DMS 273 treated with DMSO at 0.1 percent for 48 hours (cell line): ENCODE measurements around the gene IFTAP.
"Not testable (repeated sequence)": the region's sequence is repeated elsewhere in the genome, so short reads cannot be mapped to it uniquely, and the experiment has no call there.

Experiments
- DNase-seq: peaks from one replicate; lab custom pipeline; 2025; lab: John Stamatoyannopoulos, UW

IFTAP gene

GRCh38 chr11:36638556-36638955 is 44.3 kb downstream of the IFTAP start:
- no peak for DNase-seq

DNA sequence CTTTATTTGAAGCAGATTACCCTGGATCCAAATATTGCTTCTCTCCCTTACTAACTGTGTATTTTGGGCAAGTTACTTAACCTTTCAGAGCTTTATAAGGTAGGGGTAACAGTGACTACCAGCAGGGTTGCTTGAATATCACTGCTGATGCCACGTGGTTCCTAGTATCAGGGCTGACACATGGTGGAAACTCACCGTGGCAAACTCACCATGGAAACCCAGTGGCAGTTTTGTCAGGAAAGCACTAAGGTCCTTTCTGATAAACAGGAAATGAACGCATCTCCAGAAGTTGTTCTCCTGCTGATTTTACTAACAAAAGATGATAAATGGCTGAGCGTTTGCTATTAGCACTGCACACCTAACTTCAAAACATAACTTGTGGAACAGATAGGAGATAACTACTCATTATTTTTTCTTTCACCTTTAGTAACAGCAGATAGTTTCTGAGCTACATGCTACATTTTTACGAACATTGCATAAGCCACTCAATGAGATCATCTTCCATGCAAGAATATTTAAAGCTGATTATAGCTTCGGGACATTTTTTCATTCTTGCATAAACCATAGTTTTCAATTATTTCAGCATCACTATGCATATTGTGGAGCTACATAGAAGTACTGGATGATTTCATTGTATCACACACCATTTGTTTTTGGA is 63.4 kb downstream of the IFTAP start:
- no peak for DNase-seq

GRCh38 chr11:36661359-36661758 is 67.1 kb downstream of the IFTAP start:
- not testable (repeated sequence) for DNase-seq

DNA sequence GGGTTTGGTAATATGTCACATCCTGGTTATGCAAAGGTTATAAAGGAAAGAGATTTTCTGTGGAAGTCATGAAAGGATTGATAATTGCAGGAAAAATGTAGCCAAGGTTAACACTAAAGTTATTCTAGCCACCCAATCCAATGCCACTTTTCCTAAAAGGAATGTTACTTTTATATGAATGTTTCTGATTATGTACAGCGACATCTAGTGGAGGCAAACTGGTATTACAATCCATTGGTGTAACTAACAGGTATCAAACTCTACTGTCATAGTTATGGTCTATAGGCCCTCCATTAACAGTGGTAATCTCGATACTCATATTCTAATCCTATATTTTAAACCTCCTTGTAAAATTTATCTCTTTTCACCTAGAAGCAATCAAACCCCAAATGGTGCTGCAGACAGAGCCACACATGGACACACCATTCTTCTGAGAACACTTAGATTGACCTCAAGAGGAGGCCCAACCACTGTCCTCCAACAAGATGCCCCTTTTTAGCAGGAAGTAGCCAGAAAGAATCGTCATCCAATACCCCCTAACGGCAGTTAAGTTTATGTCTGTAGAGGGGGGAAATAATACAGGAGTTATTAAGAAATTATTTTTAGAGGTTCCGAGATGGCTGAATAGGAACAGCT is 78.6 kb downstream of the IFTAP start:
- DNase-seq: no peak

- not testable (repeated sequence) for DNase-seq
These were observed 85.2 kb downstream of the IFTAP start for GRCh38 chr11:36679547-36679946.

DNA sequence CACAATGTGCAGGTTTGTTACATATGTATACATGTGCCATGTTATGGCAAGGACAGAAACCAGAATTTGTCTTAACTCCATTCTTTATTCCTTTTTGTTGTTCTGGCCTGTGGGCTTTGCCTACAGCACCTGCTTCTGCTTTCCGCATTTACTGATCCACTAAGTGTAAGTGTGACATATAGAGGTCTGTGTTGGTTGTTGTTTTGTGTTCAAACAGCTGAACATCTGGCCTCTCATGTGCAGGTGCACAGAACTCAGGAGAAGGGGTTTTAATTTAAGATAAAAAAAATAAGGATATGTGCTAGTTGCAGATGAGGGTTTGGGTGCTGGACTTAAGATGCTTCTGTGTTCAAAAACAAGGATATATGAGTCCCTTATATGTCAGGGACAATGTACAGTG is 89.5 kb downstream of the IFTAP start:
- DNase-seq: no peak

DNA sequence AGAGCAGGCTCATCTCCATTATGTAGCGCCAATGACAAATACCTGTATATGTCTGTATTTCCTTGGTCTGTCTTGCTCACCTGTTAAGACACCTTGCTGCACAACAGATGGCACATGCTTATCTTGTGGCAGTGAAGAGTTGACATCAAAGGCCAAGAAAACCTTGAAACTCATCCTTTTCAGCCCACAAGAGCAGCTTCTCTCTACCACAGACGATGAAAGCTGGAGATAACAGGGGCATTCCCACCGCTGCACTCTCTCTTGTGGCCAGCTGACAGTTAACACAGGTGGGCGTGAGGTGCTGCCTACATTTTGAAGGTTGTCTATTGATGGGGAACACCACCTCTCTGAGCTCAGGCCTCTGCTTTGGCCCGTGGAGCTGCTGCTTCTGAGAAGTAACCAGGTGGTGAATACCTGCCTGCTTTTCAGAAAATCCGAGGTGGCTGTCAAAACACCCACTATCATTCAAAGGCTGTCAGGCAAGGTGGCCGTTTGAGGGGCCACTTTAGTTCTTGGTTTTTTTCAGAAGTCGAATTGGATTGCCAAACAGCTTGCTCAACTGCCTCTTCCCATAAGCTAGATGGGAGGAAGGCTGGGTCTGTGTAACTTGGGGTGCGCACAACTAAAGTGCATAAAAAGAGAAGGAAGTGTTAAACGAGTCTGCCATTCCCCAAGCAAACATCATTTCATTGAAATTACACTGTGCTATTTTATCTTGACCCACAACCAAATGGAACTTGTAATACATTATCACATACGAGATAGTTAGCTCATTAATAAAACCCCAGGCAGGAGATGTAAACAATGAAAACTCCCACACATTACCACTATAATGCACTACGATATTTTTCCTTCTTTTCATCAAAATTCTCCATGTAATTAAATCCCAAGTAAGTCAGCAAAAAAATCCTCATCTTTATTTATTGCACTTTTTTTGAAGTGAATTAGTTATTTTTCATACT is 90.8 kb downstream of the IFTAP start:
- DNase-seq: no peak

GRCh38 chr11:36688132-36688531 is 93.8 kb downstream of the IFTAP start:
- DNase-seq: no peak

- DNase-seq: no peak
These were observed 94.4 kb downstream of the IFTAP start for GRCh38 chr11:36688571-36689291.

- DNase-seq: no peak
These were observed 95.1 kb downstream of the IFTAP start for GRCh38 chr11:36689442-36689841.

DNA sequence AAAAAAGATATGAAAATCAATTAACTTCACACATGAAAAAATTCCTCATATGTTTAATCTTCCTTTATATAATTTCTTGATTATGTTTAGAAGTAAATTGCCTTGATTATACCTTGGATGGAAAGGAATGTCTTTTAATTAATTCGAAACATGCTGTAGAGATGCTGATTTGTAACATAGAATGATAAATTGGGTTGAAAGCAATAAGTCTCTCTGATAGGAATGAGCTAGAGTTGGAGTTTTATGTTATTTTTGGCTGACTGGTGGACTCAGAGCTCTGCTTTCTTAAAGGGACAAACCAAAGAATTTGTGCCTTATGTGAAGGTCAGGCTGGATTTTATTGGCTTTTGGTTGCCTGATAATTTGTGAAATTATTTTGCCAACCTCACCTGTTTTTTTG is 98.4 kb downstream of the IFTAP start:
- no peak for DNase-seq

DNA sequence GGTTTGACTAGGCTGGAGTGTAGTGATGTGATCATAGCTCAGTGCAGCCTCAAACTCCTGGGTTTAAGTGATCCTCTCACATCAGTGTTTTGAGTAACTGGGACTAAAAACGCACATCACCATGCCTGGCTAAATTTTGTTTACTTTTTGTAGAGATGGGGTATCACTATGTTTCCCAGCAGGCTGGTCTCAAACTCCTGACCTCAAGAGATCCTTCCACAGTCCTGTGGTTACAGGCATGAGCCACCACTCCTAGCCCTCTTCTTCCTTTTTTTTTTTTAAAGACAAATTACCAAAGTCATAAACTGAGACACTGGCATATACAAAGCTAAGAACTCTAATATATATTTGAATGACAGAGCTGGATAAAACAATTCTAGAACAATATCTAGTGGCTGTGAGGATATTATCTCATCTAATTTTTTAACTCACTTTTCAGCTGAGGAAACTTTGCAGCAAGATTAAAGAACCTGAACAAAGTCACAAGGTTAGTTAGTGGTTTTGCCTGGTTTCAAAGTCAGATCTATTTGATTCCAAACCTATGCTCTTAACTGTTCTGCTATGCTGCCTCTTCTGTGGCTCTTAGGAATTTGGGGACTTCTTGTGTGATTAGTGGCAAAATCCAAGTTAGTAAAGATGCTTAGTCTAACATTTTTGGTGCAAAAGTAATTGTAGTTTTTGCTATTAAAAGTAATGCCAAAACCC is 99.0 kb downstream of the IFTAP start:
- DNase-seq: no peak

DNA sequence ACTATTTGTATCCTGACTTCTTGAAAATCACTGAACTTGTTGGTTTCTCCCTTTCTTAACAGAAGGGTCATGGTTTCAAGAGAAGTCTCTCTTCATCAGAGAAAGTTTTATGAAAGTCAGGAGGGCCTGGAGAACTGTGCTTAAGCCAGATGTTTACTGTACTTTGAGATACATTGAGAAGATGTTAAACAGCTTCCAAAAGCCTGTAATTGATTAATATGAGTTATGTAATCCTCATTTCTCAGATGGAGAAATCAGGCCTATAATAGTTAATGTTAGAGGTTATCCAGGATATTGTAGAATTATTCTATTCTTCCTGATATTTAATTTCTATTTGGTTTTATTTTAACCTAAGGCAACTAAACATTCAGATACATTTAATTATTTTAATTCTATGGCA is 100.8 kb downstream of the IFTAP start:
- DNase-seq: no peak

- no peak for DNase-seq
These were observed 101.3 kb downstream of the IFTAP start for GRCh38 chr11:36695571-36695970.

DNA sequence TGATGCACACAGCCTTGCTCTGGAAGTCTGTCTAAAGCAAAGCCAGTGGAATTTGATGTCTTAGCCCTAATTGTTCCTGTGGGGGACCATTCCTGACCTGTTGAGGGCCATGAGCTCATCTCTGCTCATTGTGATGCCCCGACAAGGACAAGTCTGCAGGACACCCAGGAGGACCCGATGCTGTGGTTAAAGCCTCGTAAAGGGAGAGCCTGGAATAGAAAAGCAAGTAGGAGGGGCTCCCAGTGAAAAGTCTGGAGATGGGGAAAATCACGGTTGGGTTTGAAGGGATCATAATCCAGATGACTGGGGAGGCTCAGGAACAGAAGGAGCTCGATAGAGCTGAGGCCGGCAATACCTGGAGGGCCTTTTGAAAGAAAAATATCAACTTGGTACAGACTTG is 102.2 kb downstream of the IFTAP start:
- DNase-seq: no peak

DNA sequence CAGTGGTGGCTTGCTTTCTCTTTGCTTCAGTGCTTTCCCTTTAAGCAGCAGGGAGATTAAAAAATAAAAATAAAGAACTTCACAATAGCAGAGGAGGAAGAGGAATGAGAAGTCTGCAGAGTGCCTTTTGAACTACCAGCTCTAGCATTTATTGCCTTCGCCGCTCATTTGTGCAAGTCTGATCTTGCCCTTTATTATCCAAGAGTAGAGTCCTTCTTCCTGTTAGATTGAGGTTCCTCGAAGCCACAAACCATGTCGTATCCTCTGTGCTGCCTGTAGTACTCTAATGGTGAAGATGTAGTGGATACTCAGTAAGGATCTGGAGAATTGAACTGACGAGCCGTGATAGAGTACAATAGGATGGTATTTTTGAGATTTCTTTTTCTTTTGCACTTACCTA is 105.0 kb downstream of the IFTAP start:
- no peak for DNase-seq

GRCh38 chr11:36700246-36700645 is 105.9 kb downstream of the IFTAP start:
- no peak for DNase-seq

DNA sequence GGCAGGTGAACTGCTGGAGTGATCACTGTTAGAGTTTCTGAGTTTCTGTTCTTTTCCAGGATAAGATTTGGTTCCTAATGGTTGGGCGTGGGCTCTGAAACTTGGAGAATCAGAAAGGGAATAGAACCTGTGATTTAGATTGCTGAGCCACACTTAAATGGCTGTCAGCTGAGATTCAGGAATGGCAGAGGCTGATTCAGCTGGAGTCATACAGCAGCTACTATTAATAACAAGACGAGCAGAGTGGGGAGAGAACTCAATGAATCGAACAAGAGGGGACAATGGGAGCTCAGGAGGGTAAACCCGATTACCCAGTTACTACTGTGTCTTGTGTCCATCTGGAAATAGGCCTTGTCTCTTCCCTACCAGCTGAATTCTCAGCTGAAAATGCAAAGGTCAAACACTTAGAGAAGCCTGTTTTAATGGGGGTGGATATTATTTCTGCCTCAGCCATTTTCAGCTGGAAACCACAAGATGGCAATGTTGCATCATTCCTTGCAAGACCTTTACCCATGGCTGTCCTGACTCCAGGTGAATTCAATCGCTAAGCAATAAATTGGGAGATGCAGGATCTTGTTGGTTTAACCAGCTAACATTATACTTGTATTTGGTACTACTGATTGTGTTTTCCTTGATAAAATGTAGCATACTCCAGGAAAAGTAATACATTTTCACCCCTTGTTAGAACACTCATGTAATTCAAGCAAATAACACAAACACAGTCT is 108.2 kb downstream of the IFTAP start:
- no peak for DNase-seq

DNA sequence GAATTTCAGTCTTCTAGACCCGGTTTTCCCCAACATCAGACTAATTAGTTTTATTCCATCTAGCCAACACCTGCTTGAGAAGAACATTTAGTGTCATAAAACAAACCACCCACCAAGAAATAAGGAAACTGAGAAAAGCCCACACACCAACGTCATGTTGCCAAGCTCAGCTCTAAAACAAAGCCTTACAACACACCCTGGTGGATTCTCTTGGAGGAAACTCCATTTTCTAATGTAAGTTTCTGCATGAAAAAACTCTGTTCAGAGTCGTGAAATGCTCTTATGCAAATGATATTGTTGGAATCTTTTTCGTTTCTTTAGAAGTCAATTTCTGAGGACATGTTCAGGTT is 108.7 kb downstream of the IFTAP start:
- no peak for DNase-seq
